ENCODE data around the gene CLOCK.

Gene CLOCK

DNA sequence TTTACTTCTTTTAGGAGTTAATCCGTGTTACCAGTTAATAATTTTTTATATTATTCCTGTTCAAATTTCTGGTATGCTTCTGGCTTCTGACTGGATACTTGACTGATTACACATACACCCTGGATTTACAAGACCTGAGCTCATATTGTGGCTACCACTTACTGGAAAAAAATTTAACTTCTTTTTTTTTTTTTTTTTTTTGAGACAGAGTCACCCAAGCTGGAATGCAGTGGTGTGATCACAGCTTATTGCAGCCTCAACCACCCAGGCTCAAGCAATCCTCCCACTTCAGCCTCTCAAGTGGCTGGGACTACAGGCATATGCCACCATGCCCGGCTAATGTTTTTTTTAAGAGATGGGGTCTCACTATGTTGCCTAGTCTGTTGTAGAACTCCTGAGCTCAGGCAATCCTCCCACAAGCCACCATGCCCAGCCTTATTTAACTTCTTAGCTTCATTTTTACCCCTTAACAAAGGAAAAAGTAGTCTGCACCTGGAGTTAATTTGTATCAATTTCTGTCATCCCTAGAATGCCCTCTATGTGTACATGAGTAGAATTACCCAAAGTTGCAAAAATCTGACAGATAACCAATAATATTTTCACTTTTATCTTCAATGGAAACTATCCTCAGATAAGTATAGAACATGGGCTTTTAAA lies 100.7 kb downstream of the CLOCK start:
- Histone ChIP-seq H3K27me3 (no peaks in the 10 kb centered on the region), H3K4me3 (ENCODE audit: low read depth in 1 of 2, low read length in 1 of 2) (no peak overlapping the region), H3K27ac (no peak overlapping the region), H3K36me3 (no peaks in the 10 kb centered on the region), H3K9me3 (no peaks in the 10 kb centered on the region), H3K4me1 (ENCODE audit: control insufficient read depth in 1 of 2, insufficient read depth in 1 of 2, low read depth in 1 of 2, low read length in 1 of 2) (peaks cover 3 to 6% of the 10 kb centered on the region in 2 experiments)
- TF ChIP-seq, protein P1, sequence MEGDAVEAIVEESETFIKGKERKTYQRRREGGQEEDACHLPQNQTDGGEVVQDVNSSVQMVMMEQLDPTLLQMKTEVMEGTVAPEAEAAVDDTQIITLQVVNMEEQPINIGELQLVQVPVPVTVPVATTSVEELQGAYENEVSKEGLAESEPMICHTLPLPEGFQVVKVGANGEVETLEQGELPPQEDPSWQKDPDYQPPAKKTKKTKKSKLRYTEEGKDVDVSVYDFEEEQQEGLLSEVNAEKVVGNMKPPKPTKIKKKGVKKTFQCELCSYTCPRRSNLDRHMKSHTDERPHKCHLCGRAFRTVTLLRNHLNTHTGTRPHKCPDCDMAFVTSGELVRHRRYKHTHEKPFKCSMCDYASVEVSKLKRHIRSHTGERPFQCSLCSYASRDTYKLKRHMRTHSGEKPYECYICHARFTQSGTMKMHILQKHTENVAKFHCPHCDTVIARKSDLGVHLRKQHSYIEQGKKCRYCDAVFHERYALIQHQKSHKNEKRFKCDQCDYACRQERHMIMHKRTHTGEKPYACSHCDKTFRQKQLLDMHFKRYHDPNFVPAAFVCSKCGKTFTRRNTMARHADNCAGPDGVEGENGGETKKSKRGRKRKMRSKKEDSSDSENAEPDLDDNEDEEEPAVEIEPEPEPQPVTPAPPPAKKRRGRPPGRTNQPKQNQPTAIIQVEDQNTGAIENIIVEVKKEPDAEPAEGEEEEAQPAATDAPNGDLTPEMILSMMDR (IDR thresholded peaks at IDR 0.05), result no peak

DNA sequence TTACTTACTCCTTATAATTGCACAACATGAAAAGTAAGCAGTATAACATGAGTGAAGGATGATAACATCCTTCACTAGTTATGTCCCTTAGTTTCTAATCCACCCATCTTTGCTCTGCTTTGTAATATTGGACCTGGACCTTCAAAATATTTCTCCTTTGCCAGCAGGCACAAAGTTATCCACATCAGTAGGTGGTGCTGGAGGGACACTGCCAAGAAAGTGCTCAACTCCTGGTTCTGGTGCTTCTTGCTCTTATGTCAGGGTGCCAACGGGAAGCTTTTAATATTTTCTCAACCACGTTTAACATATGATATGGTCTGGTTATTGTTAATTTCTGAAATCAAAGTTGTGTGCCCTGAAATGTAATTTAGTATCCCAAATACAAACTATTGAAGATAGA lies 101.9 kb downstream of the CLOCK start:
- no peaks in the 10 kb centered on the region for H3K9me3 ChIP-seq
- no peak overlapping the region for H3K27ac ChIP-seq
- TF ChIP-seq, protein P1 (IDR thresholded peaks at IDR 0.05), result no peak
- no peaks in the 10 kb centered on the region for H3K36me3 ChIP-seq
- H3K4me3 ChIP-seq (ENCODE audit: low read depth in 1 of 2, low read length in 1 of 2), result no peak overlapping the region
- no peaks in the 10 kb centered on the region for H3K27me3 ChIP-seq
- peaks cover 3 to 6% of the 10 kb centered on the region in 2 experiments for H3K4me1 ChIP-seq (ENCODE audit: control insufficient read depth in 1 of 2, insufficient read depth in 1 of 2, low read depth in 1 of 2, low read length in 1 of 2)

DNA sequence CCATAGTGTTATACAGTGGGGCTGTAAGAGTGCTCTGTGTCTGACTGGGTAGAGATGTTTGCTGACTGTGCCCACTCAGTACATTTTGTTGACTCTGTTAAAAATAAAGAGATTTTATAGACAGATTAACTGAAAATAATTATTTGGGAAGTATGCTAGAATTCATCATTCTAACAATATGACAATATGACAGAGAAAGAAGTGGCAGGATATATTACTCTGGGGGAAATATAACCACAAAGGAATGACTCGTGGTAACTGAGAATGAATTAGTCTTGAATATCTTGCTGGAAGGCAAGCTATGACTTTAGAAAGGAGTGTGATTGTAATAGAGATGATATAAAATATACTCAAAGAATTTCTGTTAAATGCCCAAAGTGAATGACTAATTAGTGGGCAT lies 104.2 kb downstream of the CLOCK start:
- Histone ChIP-seq H3K27me3 (no peaks in the 10 kb centered on the region), H3K9me3 (no peaks in the 10 kb centered on the region), H3K4me3 (ENCODE audit: low read depth in 1 of 2, low read length in 1 of 2) (no peak overlapping the region), H3K4me1 (ENCODE audit: control insufficient read depth in 1 of 2, insufficient read depth in 1 of 2, low read depth in 1 of 2, low read length in 1 of 2) (peaks cover 3 to 6% of the 10 kb centered on the region in 2 experiments), H3K27ac (no peak overlapping the region), H3K36me3 (no peaks in the 10 kb centered on the region)
- TF ChIP-seq, protein P1 (IDR thresholded peaks at IDR 0.05), result no peak

DNA sequence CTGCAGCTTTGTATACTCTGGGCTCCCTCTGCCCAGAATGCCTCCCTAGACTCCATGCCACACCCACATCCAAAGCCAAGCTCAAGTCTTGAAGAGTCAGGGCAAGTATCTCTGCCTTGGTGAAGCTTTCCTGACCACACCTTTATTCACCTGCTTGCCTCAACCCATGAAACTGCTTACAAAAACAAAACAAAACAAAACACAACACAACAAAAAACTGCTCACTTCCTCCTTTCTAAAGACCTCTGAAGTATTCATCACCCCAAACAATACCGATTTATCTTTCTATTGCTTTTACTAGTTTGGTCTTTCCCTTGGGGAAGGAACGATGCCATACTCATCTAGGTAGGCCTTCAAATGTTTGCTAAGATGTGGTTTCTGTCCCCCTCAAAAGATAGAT lies 105.9 kb downstream of the CLOCK start:
- H3K27ac ChIP-seq, result no peak overlapping the region
- no peaks in the 10 kb centered on the region for H3K27me3 ChIP-seq
- TF ChIP-seq, protein P1 (IDR thresholded peaks at IDR 0.05), result no peak
- no peak overlapping the region for H3K4me3 ChIP-seq (ENCODE audit: low read depth in 1 of 2, low read length in 1 of 2)
- no peaks in the 10 kb centered on the region for H3K4me1 ChIP-seq (ENCODE audit: control insufficient read depth in 1 of 2, insufficient read depth in 1 of 2, low read depth in 1 of 2, low read length in 1 of 2)
- H3K36me3 ChIP-seq, result no peaks in the 10 kb centered on the region
- H3K9me3 ChIP-seq, result no peaks in the 10 kb centered on the region

DNA sequence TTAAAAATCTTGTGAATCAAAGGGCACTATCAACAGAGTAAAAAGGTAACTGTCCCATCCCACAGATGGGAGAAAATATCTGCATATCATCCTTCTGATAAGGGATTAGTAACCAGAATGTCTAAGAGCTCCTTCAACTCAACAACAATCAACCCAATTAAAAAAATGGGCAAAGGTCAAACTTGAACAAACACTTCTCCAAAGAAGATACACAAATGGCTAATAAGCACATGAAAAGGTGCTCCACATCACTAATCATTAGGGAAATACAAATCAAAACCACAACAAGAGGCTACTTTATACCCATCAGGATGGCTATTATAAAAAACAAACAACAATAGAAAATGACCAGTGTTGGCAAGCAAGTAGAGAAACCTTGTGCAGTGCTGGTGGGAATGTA lies 107.7 kb downstream of the CLOCK start:
- H3K9me3 ChIP-seq, result no peaks in the 10 kb centered on the region
- no peaks in the 10 kb centered on the region for H3K27me3 ChIP-seq
- H3K4me1 ChIP-seq (ENCODE audit: control insufficient read depth in 1 of 2, insufficient read depth in 1 of 2, low read depth in 1 of 2, low read length in 1 of 2), result no peaks in the 10 kb centered on the region
- TF ChIP-seq, protein P1 (IDR thresholded peaks at IDR 0.05), result no peak
- H3K4me3 ChIP-seq (ENCODE audit: low read depth in 1 of 2, low read length in 1 of 2), result no peak overlapping the region
- H3K27ac ChIP-seq, result no peak overlapping the region
- H3K36me3 ChIP-seq, result peaks cover 14% of the 10 kb centered on the region
